Activated CD8-positive, alpha-beta memory T cell treated with anti-CD3 and anti-CD28 coated beads for 48 hours (primary cell): Measurements from ENCODE around the gene IL22RA1.

ENCODE experiments used
- DNase-seq, 3 experiments: peaks; one replicate each; pipeline ENCODE4 v3.0.0-alpha.2; 2020; ENCODE audit warnings: low read depth in 2 of 3, low spot score in 2 of 3

IL22RA1 gene

DNA sequence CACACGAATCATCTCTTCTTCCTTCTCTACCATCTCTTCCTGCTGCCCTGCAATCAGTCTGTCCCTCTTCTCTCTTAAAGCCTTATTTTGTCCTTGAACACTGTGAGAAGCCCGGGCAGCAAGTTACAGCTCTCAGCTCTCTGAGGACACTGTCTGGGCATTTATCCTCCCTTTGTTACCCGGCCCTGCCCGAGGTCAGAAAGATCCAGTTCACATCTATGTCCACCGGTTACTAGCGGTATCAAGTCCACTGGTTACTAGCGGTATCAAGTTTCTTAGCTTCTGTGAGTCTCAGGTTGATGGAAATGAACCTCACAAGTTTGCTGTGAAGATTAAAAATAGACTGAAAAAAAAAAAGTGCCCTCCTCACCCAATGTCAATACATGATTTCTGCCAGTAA is 25.3 kb upstream of the IL22RA1 start:
- DNase-seq, result no peak

GRCh38 chr1:24167008-24167407 is 24.1 kb upstream of the IL22RA1 start:
- DNase-seq, result no peak

DNA sequence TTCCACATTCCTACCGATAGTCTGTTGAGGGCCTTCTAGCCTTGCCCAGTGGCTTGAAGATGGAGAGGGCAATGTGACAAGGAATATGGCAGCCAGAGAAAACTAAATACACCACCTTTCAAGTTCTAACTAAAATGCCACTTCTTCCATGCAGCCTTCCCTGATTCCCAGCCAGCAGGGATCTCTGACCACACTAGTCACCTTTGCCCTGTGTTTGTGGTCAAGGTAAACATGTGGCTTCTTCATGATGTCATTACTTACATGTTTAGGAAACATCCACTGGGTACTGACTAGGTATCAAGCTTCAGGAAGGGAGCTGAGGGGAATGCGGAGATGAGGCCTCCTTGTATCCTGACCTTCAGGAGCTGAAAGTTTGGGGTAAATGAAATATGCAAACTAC is 22.6 kb upstream of the IL22RA1 start:
- no peak for DNase-seq

GRCh38 chr1:24164004-24164403 is 21.1 kb upstream of the IL22RA1 start:
- no peak for DNase-seq

GRCh38 chr1:24162201-24162600 is 19.3 kb upstream of the IL22RA1 start:
- DNase-seq, result no peak

GRCh38 chr1:24161270-24161669 is 18.3 kb upstream of the IL22RA1 start:
- DNase-seq, result no peak

DNA sequence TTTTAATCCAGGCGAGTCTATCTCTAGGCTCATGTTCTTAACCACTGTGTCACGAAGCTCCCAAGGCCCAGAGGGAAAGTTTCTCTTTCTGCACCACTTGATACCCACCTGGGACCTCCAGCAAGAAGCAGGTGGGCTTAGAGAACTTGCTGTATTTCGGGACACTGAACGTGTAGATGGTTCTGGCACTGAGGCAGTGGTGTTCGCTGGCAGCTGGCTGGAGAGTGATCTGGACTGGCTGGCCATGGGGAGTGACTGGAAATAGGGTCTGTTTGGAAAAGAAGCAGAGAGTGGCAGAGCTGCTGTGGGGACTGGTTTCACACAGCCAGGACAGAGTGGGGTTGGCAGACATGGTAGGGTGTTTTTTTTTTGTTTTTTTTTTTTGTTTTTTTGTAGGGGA is 16.4 kb upstream of the IL22RA1 start:
- DNase-seq, result no peak

GRCh38 chr1:24157918-24158481 is 15.1 kb upstream of the IL22RA1 start:
- no peak for DNase-seq

- no peak for DNase-seq
Observed at GRCh38 chr1:24156542-24157260, 13.8 kb upstream of the IL22RA1 start.

- no peak for DNase-seq
Observed at GRCh38 chr1:24155011-24155782, 12.3 kb upstream of the IL22RA1 start.

GRCh38 chr1:24154215-24154614 is 11.3 kb upstream of the IL22RA1 start:
- DNase-seq, result no peak

DNA sequence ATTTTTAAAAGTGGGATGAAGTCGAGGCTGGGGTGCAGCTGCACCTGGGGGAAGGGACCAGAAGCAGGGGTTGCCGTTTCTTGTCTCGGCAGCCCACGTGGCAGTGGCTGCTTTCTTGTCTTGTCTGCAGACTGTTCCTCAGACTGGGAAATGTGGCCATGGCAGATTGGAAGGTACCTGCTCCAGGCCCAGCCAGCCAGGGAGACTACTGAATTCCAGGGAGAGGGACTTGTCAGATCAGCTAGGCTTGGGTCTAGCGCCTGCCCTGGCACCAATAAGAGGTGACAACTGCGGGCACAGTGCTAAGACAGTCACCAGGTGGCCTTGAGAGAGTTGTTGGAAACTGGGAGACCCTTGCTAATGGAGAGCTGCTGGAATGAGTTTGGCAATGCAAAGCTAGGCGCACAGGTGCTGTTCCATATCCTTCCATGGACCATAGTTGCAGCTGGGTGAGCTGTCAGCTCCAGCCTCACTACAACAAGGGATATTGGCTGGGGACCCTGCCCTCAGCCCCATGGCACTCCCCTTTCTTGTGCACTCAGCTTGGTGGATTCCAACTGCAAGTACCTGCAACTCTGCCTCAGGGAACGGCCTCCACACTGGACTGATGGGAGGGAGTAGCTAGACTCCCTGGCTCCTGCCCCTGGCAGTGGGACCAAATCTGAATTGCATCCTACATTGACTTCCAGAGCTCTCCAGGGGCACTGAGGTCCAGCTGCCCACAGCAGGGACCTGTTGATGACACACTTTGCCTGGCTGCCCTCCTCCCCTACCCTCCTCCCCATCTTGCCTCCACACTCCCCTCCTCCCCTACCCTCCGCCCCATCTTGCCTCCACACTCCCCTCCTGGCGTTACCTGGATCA is 9.9 kb upstream of the IL22RA1 start:
- DNase-seq, result no peak

DNA sequence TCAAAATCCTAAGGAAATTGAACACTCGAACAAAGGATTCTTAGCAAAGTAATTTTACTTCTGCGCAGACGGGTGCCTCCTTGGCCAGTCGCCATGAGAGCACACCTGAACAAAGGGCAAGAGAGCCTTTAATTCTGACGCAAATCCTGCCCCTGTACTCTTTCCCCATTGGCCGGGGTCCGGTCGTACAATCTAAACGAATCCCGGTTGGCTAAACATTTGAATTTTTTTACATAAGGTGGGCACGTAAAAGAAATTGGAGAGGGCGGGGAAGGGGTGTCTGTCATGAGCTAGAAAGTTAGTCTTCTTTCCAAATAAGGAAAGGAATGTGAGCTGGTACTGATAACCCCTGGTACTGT is 8.2 kb upstream of the IL22RA1 start:
- no peak for DNase-seq

GRCh38 chr1:24150234-24151174 is 7.6 kb upstream of the IL22RA1 start:
- DNase-seq, result peak; percentile 67 to 94 (median 80)

DNA sequence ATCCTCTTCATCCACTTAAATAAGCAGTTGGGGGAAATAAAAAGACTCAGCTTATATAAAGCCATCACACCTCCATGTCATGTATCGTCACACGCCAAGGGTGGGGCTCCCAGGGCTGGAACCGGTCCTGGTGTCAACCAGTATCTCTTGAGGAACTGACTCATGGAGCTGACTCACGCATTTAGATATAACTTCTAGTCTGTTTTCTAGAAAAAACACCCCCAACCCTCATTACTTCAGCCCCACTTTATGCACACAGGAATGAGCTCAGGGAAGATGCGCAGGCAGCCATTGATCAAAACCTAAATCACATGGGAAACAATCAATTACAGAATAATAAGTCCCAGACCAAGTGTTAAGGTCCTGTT is 6.9 kb upstream of the IL22RA1 start:
- DNase-seq, result peak in 1 of 3 experiments; percentile 20

GRCh38 chr1:24147816-24148215 is 4.9 kb upstream of the IL22RA1 start:
- DNase-seq, result no peak

DNA sequence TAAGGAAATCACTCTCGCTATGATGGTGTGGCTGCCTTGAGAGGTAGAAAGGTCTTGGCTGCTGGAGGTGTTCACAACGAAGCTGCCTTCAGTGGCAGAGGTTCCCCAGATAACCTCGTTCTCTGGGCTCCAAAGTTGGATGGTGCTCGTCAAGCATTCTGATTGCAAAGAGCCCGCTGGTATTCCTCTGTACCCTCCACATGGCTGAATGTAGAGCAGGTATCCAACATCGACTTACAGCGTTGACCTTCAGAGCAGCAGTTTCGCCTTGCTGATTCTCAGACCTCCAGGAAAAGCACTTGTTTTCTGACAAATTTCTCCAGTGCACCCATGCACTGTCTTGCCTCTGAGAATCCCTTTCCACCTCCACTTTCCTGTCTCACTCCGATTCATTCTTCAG is 4.3 kb upstream of the IL22RA1 start:
- no peak for DNase-seq

DNA sequence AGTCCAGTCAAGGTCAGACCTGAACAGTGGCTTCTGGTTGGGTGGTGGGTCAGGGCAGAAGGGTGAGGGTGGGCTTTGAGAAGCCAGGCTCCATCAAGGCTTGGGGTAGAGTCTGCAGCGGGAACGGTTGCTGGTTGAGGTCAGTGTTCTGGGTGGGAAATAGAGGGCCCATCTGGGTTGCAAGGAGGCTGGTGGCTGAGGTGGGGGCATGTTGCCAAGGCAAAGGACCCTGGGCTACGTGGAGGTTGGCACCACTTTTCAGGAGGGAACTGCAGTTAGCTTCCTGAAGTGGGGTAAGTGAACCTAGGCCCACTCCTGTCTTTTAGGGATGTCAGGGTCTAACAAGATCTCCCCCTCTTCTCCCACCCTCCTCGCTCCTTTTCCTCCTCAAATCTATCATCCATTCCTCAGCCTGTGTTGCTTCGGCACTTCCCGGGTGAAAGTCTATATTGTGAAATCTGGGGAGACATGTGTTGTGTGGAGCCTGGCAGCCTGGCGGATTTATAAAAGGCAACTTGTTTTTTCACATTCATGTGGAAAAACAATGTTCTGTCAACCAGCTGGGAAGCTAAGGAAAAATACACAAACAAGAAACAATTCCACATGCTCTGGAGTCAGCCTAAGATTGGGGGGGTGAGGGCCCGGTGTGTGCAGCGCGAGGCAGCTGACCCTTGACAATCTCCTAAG is 1.5 kb downstream of the IL22RA1 start:
- no peak for DNase-seq

- DNase-seq, result no peak
Observed at GRCh38 chr1:24140741-24141181, 2.2 kb downstream of the IL22RA1 start.
